ENCODE results near the gene VTA1. TPM values are rescaled to one million over a fixed set of nuclear protein-coding genes. Genes with fewer than 3 reads are reported as not detected.

VTA1 gene
- polyA plus RNA-seq, 1 donor from 2014 or later: 126 TPM

DNA sequence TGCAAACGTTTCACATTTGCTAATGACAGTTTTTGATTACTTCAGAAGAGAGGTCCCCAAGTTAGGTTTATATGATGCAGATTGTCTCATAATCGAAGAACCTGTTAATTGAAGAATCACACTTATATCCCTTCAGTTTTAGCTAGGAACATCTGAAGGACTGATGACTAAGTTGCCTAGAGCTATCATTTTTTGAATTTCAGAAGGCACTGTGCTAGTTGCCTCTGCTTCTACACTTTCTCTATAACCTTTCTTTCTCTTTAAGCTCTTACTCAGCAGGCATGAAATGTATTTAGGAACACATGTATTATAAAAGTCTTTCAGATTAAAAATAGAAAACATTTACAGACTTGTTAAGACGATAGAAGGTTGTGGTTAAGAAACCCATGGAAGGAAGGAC is 28.7 kb upstream of the VTA1 start:
- Histone ChIP-seq H3K9me3 (ENCODE audit: low read length) (no peaks in the 10 kb centered on the region), H3K4me3 (ENCODE audit: low read length) (no peak overlapping the region), H4K20me1 (ENCODE audit: insufficient read depth) (no peaks in the 10 kb centered on the region), H3K79me2 (replicated peaks; ENCODE audit: insufficient read depth, low read length) (no peaks in the 10 kb centered on the region), H3F3A (ENCODE audit: insufficient read depth, low read length, poor library complexity, severe bottlenecking) (no peaks in the 10 kb centered on the region), H3K27me3 (ENCODE audit: insufficient read depth, low read depth, low read length) (no peaks in the 10 kb centered on the region), H2AFZ (ENCODE audit: low read depth, low read length) (no peak overlapping the region), H3K27ac (ENCODE audit: low read length) (no peak overlapping the region), H3K36me3 (ENCODE audit: insufficient read depth, low read length) (no peaks in the 10 kb centered on the region), H3K4me2 (ENCODE audit: low read length) (no peak overlapping the region), H3K9me2 (ENCODE audit: insufficient read depth, low read length) (no peaks in the 10 kb centered on the region), H3K9ac (ENCODE audit: low read length) (no peak overlapping the region)
- TF ChIP-seq MXI1 (conservative IDR thresholded peaks at IDR 0.05; ENCODE audit: poor library complexity, severe bottlenecking) (no peak), EZH2 (IDR thresholded peaks at IDR 0.05; ENCODE audit: borderline replicate concordance, insufficient read depth, low read length, poor library complexity, severe bottlenecking) (no peak)
- TF ChIP-seq, protein P1, sequence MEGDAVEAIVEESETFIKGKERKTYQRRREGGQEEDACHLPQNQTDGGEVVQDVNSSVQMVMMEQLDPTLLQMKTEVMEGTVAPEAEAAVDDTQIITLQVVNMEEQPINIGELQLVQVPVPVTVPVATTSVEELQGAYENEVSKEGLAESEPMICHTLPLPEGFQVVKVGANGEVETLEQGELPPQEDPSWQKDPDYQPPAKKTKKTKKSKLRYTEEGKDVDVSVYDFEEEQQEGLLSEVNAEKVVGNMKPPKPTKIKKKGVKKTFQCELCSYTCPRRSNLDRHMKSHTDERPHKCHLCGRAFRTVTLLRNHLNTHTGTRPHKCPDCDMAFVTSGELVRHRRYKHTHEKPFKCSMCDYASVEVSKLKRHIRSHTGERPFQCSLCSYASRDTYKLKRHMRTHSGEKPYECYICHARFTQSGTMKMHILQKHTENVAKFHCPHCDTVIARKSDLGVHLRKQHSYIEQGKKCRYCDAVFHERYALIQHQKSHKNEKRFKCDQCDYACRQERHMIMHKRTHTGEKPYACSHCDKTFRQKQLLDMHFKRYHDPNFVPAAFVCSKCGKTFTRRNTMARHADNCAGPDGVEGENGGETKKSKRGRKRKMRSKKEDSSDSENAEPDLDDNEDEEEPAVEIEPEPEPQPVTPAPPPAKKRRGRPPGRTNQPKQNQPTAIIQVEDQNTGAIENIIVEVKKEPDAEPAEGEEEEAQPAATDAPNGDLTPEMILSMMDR (IDR thresholded peaks at IDR 0.05; ENCODE audit: poor library complexity, severe bottlenecking): no peak

DNA sequence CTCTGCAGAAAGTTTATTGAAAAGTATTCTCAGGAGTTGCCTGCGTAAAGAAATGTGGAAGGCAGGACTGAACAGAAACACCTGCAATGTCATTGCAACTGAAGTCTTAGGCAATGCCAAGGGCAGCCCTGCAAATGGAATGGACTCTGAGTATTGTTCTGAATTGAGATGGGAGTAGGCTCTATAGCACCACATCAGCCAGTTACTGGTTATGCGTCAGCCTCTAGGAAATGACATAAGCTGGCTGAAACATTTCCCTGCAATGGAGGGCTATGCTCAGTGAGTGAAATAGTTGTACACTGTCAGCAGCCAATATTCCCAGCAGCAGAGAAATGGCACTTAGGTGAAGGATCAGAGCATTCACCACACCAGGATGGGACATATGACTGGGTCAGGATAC is 28.1 kb upstream of the VTA1 start:
- no peak overlapping the region for H3K27ac ChIP-seq (ENCODE audit: low read length)
- no peaks in the 10 kb centered on the region for H3K9me3 ChIP-seq (ENCODE audit: low read length)
- H3K9ac ChIP-seq (ENCODE audit: low read length): no peak overlapping the region
- TF ChIP-seq EP300 (conservative IDR thresholded peaks at IDR 0.05; ENCODE audit: poor library complexity, severe bottlenecking) (no peak), SMC3 (conservative IDR thresholded peaks at IDR 0.05; ENCODE audit: poor library complexity) (no peak), TAF1 (IDR thresholded peaks at IDR 0.05; ENCODE audit: low read depth) (no peak), EZH2 (IDR thresholded peaks at IDR 0.05; ENCODE audit: borderline replicate concordance, insufficient read depth, low read length, poor library complexity, severe bottlenecking) (no peak), MXI1 (conservative IDR thresholded peaks at IDR 0.05; ENCODE audit: poor library complexity, severe bottlenecking) (no peak), RAD21 (conservative IDR thresholded peaks at IDR 0.05) (no peak), POLR2AphosphoS5 (IDR thresholded peaks at IDR 0.05) (no peak)
- TF ChIP-seq, protein P1 (IDR thresholded peaks at IDR 0.05; ENCODE audit: poor library complexity, severe bottlenecking): no peak
- TF ChIP-seq, protein P2, sequence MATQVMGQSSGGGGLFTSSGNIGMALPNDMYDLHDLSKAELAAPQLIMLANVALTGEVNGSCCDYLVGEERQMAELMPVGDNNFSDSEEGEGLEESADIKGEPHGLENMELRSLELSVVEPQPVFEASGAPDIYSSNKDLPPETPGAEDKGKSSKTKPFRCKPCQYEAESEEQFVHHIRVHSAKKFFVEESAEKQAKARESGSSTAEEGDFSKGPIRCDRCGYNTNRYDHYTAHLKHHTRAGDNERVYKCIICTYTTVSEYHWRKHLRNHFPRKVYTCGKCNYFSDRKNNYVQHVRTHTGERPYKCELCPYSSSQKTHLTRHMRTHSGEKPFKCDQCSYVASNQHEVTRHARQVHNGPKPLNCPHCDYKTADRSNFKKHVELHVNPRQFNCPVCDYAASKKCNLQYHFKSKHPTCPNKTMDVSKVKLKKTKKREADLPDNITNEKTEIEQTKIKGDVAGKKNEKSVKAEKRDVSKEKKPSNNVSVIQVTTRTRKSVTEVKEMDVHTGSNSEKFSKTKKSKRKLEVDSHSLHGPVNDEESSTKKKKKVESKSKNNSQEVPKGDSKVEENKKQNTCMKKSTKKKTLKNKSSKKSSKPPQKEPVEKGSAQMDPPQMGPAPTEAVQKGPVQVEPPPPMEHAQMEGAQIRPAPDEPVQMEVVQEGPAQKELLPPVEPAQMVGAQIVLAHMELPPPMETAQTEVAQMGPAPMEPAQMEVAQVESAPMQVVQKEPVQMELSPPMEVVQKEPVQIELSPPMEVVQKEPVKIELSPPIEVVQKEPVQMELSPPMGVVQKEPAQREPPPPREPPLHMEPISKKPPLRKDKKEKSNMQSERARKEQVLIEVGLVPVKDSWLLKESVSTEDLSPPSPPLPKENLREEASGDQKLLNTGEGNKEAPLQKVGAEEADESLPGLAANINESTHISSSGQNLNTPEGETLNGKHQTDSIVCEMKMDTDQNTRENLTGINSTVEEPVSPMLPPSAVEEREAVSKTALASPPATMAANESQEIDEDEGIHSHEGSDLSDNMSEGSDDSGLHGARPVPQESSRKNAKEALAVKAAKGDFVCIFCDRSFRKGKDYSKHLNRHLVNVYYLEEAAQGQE (IDR thresholded peaks at IDR 0.05; ENCODE audit: borderline replicate concordance): no peak
- no peak overlapping the region for H3K4me2 ChIP-seq (ENCODE audit: low read length)
- no peaks in the 10 kb centered on the region for H3K27me3 ChIP-seq (ENCODE audit: insufficient read depth, low read depth, low read length)
- no peaks in the 10 kb centered on the region for H3K9me2 ChIP-seq (ENCODE audit: insufficient read depth, low read length)
- no peaks in the 10 kb centered on the region for H3K36me3 ChIP-seq (ENCODE audit: insufficient read depth, low read length)
- H3K79me2 ChIP-seq (replicated peaks; ENCODE audit: insufficient read depth, low read length): no peaks in the 10 kb centered on the region
- H3F3A ChIP-seq (ENCODE audit: insufficient read depth, low read length, poor library complexity, severe bottlenecking): no peaks in the 10 kb centered on the region
- no peaks in the 10 kb centered on the region for H4K20me1 ChIP-seq (ENCODE audit: insufficient read depth)
- H2AFZ ChIP-seq (ENCODE audit: low read depth, low read length): no peak overlapping the region
- no peak overlapping the region for H3K4me3 ChIP-seq (ENCODE audit: low read length)
